Suppressor macrophage treated with lipopolysaccharide for 4 hours (primary cell): ENCODE measurements around the gene BRAT1.
"Not testable (repeated sequence)": the region's sequence is repeated elsewhere in the genome, so short reads cannot be mapped to it uniquely, and the experiment has no call there.

Source experiments
- DNase-seq: peaks from one replicate; pipeline ENCODE4 v3.0.0-alpha.2; 2020

Gene BRAT1

DNA sequence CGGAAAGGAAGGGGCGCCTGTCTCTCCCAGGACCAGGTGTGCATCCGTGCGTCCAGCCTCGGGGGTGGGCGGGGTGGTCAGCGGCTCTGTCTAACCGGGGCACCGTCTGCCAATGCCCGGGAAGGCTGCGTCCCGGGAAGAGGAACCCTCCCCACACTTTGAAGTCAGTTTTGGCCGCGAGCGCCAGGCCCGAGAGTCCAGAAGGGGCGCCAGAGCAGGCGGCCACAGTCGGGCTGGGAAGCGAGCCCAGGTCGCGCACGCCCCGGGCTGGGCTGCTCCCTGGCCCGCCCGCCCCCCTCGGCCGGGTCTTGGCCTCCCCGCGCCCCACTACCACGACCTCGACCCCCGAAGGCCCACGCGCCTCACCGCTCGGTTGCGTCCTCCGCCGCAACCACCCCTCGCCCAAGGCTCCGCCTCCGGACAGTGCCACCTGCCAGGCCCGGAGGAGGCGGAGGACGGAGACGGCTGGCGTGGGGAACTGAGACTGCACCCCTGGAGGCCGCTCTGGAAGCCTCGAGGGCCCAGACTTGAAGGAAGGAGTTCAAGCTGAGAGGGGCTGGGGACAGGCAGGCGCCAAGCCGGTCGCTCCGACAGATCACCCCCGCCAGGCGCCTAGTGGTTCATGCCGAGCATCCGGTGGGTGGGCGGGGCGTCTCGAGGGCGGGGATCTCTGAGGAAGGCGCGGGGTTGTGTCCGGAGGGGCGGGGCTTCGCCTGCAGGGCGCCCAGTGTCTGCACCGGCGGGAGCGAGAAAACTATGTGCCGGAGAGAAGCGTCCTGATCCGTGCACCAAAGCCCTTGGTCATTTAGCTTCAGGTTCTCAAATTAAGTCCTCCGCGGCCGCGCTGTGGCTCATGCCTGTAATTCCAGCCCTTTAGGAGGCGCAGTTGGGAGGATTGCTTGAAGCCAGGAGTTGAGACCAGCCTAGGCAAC, at the start of gene BRAT1:
BRAT1 (minus strand) TSS at position 404 of the 932 bp plus-strand sequence. CDS start 1,093 bp downstream, outside the sequence.
- peak; percentile 96 for DNase-seq

DNA sequence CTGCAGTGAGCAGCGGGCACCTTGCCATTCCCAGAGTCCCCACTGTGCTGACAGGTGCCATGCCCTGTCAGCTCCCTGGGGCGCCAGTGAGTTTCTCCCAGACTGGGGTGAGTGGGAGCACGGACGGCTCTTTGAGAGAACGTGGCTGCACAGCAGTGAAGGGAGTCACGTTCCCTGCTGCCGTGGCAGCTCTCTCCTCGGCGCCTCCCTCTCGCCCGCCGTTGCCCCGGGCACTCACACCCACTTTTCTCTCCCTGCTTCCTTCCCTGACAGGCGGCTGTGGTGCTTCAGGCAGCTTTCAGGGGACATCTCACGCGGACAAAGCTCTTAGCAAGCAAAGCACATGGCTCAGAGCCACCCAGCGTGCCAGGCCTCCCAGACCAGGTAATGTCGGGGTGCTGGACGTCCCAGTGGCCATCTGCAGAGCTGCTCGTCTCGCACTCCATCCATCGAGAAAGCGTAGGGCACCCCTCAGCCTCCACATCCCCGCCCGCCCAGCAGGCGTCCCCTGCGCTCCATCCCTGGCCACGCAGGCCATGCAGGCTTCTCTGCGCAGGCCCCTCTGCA, 49.4 kb upstream of the BRAT1 start:
- no peak for DNase-seq

DNA sequence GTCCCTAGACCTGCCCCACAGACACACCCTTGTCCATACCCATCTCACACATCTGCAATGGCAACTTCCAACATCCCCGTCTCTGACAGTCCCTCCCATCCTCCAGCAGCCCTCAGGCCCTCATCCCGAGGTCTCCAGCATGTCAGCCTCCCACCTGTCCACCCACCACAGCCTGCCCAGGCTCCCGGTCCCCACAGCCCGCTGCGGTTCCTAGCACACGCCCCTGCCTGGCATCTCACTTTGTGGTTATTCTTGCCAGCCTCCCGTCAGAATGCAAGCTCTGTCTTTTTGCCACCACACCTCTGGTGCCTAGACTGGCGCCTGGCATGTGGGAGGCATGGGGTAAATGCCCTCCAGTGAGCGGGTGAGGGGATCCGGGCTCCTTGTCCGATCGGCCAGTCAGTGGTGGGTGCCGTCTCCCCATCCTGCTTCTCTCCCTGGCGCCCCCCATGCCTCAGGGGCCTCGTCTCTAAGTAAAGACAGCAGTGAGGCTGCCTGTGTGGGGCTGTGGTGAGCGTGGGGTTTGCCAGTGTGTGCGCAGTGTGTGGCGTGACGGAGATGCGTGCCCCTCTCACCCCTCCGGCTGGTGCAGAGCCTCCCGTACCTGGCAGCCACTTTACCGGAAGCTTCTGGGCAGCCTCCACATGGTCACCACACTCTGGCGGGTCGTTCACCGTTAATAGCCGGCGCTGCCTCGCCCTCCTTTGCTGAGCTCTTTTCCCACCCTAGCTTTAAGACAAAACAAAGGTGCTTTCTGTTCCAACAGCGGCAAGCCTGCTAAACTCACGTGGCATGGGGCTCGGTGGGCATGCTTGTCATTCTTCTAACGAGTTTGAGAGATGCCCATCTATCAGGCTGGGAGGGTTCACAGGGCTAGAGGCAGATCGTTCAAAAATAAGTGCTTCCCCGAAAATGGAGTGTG, 48.0 kb upstream of the BRAT1 start:
- DNase-seq, result no peak

DNA sequence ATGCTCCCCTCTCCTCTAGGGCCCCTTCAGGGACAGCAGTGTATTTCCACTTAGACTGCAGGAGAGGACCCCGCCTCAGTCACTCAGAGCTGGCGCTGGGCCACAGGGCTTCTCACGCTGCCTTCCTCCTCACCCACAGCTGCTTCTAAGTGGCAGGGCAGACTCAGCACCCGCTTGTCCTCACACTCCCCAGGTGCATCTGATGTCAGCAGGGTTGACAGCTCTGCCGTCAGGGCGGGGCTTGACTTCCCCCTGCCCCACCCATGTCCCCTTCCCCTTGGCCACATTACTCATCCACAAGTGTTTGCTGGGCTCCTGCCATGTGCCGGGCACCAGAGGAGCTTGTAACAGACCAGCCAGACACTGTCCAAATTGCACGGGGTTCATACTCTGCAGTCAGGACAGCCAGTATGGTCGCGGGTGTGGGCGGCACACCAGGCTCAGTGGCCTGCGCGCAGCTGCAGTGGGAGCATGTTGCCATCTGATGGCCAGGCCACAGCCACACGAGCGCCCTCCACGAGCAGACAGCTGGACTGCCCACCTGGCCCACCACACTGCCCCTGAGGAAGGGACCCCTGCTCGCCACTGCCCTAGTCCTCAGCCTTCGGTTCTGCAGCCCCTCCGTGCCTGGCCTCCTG, 47.2 kb upstream of the BRAT1 start:
- no peak for DNase-seq

DNA sequence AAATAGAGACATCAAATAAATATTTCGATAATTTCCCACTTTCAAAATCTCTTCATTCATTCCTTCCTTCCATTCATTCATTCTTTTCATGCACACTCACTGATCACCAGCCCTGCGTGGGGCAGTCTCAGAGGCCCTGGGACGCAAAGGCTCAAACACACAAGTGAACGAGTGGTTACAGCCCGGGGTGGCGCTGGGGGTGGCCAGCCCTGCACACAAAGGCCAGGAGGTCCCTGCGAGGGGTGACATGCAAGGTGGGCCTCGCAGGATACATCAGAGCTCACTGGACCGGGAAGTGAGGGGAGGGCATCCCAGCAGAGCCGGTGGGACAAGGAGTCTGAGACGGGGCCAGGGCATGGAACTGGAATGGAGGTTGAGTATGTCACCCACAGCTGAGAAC, 46.6 kb upstream of the BRAT1 start:
- no peak for DNase-seq

DNA sequence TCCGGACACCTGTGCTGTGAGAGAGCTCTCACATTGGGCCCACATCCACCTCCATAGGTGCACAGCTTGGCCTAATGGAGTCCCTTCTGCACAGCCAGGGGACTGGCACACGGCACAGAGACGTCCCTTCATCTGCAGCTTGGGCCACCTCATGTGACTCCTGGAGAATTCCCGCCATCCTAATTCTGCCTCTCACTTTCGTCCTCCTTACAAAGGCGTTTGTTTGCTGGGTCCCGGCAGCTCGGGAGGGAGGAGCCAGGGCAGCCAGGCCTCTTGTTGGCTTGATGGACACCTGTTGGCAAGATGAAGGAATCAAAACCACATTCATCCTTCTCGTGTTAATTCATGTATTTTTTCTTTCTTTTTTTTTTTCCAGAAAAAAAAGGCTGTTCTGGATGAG, 45.7 kb upstream of the BRAT1 start:
- no peak for DNase-seq

DNA sequence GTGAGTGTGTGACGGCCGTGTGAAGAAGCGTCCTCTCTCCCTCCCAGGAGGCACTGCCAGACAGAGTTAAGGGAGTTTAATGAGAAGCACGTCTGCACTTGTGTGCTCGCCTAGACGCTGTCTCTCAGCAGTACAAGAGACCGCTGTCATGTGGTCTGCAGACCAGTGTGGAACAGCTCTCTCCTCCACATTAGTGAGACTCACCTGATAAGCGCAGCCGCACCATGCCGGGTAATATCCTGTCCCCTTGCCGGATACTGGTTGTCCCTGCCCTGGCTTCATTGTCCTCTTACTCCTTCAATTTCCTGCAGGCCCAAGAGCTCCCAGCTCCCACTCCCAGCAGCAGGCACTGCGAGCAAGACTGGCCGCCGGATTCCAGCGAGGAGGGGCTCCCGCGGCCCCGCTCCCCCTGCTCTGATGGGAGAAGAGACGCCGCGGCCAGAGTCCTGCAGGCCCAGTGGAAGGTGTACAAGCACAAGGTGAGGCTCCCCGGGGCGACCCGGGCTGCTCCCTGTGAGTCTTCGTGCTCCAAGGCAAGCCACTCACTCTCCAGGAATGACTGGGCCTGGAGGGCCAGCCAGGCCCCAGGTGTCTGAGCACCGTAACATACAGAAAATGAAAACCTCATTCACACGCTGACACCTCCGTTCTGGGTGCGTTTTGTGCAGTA, 43.0 kb upstream of the BRAT1 start:
- no peak for DNase-seq

DNA sequence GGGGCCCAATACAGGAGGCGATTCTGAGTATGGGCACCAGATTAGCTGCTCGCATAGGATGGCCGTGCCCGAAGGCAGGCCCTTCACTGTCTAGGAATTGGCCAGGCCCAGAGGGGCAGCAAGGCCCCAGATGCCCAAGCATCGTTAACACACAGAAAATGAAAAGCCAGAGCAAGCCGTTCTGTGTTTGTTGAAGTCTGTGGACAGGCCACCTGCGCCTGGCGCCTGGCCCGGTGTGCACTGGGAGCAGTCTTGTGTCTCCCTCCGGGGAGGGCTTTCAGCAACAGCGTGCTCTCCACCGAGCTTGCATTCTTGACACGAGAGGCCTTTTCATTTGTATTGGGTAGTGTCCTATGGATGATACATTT, 41.9 kb upstream of the BRAT1 start:
- DNase-seq, result no peak

DNA sequence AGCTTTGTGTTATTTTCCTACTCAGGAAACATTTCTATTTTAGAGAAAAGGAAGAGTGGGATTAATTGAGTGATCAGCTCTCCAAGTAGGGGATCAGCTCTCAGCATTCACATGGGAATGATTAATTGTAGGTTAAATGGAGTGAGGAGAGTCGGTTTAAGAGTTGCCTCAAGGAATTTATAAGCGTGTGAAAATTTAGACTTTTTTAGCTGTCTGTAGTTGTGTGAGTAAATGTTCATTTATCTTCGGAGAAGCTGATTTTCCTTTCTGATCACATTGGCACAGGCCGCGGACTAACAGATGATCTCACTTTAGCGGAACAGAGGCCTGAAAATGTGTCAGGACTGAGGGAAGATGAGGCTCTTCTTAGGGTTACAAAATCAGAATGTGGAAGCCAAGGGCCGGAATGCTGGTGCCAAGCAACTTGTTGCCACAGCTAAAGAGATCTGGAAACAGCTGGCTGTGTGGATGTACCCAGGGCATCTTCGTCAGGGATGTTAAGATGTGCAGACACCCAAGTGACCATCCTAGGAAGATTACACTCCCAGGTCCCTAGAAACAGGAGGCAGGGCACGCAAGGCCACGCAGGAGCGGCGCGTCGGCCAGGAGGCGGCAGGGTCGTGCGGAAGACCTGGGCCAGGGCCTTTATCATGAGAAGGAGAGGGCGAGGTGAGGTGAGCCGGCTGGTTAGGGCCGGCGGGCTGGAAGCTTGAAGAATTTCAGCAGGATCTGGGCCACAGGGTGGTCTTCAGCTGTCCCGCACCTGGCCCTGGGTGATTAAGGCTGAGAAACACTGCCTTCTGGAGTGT, 41.3 kb upstream of the BRAT1 start:
- no peak for DNase-seq

DNA sequence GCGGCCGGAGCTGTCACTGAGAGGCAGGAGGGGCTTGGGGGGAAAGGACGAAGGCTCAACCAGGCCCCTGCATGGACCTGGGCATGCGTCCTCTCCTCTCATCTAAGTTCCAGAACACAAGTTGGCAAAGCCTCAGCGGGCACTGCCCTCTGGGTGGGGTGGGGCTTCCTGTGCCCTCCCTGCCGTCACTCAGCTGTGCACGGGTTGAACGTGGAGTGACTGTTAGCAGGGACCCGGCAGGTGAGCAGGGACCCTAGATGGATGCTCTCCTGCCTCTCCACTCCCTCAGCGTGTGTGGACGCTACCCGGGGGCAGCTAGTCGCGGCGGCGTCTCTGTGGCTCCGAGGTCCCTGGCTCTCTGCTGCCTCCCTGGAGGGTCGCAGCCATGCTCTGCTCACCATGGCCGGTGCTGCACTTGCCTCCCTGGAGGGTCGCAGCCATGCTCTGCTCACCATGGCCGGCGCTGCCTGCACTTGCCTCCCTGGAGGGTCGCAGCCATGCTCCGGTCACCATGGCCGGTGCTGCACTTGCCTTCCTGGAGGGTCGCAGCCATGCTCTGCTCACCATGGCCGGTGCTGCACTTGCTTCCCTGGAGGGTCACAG, 40.0 kb upstream of the BRAT1 start:
- DNase-seq, result no peak

DNA sequence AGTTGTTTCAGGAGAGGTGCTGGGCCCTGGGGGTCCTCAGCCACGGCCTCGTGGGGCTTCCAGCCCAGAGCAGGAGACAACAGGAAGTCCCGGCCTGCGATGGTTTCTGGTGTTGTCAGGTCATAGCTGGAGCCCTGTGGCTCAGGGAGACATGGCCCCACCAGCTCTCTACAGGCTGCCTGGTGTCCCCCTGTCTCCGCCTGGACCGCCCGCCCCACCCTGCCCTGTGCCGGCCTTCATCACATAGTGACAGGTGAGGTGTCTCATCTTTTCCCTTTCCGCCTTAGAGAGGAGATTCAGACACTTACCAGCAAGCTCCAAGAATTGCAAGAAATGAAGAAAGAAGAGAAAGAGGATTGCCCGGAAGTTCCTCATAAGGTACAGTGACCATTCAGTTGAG, 39.3 kb upstream of the BRAT1 start:
- no peak for DNase-seq

DNA sequence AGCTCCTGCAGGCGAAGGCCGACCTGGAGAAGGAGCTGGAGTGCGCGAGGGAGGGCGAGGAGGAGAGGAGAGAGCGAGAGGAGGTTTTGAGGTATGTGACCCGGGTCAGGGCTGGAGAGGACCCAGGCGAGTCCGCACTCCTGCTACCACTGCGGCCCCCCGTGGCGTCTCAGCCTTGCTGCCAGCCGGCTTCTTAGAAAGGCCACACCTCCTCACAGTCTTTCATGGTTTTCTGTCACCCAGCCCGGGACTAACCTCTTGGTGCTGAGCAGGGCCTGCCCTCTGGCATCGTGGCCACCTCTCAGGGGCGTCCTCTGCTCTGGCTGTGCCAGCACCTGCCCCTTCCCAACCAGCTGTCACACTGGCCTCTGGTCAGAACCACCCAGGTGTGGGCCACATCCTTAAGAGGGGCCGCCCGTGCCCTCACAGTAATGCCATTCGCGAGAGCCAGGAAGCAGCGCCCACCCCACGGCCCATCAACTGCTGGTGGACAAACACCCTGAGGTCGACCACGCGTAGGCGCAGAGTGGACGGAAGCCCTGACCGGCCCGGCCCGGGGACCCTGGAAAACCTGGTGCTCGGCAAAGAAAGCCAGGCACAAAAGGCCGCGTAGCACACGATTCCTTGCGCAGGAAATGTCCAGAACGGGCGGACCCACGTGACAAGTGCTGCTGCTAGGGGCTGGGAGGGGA, 37.9 kb upstream of the BRAT1 start:
- no peak for DNase-seq

DNA sequence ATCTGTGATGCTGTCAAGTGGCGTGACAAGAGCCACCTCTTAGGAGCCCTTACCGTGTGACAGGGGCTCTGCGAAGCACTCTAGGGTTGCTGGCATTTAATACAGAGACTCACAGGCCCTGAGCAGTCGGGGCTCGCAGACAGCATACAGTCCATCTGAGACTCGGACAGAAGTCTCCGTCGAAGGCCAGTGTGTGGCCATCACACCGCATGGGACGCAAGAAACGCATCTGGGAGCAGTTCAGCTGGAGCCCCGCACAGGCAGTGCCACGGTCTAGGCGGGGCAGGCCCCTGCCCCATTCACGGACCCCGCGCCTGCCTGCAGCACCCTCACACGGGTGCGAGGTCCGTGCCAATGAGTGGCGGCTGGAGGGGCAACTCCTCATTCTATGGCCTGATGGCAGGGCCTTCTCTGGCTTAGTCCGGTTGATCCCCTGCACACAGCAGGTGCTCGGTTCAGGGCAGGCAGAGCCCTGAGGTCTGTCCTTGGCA, 37.1 kb upstream of the BRAT1 start:
- DNase-seq, result no peak

DNA sequence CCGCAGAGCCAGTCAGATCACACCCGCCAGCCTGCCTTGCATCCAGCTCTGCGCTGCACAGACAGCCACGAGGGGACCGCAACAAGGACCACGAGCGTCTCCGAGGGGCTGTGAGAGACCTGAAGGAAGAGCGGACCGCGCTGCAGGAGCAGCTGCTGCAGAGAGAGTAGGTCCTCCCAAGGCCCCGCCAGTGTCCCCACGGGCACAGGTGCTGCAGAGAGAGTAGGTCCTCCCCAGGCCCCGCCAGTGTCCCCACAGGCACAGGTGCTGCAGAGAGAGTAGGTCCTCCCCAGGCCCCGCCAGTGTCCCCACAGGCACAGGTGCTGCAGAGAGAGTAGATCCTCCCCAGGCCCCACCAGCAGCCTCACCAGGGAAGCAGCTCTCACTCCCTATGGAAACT, 34.6 kb upstream of the BRAT1 start:
- DNase-seq, result not testable (repeated sequence)

DNA sequence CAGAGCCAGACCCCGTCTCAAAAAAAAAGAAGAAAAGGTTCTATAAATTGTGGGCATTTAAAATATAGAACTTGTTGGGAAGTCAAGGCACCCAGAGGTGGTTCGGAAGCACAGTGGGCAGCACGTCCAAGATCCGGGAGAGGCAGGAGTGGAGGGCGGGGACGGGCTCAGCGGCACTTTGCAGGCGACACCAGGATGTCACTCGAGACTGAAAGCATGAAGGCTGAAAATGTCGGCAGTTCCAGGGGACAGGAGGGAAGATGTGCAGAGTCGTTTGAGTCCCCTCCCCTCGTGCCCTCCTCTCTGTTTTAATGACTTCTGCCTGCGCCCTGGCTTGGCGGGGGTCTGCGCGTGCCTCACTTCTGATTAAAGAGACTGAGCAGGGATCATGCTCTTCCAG, 34.0 kb upstream of the BRAT1 start:
- no peak for DNase-seq

DNA sequence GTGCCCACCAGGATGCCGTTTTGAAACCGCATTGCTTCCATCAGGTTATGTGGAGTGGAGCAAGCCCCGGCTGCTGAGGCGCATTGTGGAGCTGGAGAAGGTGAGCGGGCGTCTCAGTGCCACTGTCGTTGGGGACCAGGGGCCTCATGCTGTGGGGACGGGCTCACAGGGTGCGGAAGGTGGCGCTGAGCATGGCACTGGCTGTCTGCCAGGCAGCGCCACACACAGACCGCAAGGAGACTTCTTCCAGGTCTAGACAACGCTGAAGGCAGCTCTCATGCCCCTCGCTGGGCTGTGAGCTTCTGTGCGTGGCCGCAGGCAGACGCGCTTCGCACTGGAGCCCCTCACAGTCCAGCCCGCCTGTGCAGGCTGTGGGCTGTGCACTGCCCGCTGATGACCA, 32.5 kb upstream of the BRAT1 start:
- no peak for DNase-seq

DNA sequence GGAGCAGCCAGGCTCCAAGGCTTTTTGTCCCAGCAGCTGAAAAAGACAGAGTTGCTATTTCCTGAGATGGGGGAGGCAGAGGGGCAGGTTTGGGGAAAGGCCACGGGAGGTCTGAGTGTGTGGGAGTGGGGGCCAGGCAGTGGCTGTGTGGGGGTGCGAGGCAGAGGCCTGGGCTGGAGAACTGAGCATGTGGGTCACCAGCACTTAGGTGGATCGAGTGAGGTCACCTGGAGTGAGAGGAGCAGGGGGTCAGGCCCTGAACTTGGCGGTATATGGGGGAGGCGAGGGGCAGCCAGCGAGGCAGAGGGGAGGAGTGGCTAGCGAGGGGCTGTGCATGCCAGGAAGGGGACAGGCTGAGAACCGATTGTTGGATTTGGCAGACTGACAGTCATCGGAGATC, 31.8 kb upstream of the BRAT1 start:
- no peak for DNase-seq

DNA sequence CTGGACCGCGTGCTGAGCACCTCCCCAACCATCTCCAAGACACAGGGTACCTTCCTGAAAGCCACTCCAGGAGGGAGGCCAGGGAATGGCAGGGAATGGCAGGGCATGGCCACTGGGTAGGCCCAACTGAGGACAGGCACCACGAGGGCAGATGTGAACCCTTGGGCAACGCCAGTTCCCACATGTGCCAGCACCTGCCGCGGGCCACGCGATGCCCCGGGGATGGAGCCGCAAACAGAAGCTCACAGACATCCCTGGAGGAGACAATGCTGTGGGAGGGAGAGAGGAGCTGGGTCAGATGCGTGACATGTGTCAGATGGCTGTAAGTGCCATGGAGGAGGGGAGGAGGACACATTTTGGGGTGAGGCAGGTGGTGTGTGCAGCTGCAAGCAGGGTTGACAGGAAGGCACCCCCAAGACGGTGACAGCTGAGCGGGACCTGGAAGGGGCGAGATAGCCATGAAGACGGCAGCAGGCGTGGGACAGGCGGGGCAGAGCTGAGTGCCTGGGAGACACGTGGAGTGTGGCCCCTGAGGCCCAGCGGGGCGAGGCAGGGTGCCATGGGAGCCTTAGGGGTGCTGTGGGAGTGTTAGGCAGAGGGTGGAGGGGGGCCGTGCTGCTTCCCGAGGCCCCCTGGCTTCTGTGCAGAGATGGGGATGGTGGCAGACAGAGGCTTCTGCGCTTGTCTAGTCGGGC, 31.1 kb upstream of the BRAT1 start:
- DNase-seq, result no peak

DNA sequence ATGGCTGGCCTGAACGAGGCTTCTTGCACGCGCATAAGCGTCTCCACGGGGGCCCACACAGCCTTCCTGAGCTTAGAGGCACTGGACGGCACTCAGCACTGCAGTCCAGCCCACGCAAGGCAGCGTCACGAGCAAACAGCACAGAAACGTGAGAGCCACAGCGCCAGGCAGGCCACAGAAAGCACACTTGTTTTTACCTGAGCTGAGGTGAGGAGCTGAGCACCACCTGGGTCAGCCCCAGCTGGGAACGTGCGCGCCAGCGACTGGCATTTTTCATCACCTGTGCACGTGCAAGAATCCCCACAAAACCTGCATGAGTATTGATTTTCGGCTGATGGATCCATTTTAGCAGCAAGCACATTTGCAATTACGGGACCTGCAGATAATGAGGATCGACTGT, 30.1 kb upstream of the BRAT1 start:
- no peak for DNase-seq
